GM18867 (cell line): Measurements from ENCODE around the gene UGT1A6.

Experiments used
- ATAC-seq: cut with Tn5 transposase; IDR thresholded peaks from one replicate; pipeline ENCODE4 v1.9.1; 2021; ENCODE audit warnings: mild to moderate bottlenecking, moderate library complexity; ENCODE audit not compliant: unreplicated experiment

The UGT1A6 gene

DNA sequence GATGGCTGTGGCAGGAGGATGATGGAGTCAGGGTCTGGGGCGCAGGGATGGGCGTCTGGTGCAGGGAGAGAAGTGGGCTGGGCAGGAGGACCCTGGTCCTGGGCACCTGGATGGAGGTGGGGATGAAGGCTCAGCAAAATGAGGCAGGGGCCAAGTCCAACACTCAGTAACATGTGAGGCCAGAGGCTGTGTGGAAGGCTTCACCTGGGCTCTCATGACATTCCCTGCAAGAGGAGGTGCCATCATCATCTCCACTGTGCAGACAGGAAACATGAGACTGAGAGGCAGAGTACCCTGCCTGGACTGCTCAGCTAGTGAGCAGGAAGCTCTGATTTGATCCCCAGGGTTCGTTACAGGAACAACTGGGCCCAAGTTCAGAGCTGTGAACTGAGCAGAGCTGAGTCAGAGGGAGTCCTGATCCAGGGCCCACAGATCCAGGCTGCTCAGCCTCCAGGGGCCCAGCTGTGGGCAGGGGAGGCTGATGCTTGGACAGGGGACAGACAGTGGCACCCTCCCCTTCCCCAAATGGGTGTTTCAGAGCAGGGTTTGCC, 124.7 kb downstream of the UGT1A6 start:
- ATAC-seq = no peak

- ATAC-seq = no peak
These were observed 125.4 kb downstream of the UGT1A6 start for GRCh38 chr2:233817995-233818638.

DNA sequence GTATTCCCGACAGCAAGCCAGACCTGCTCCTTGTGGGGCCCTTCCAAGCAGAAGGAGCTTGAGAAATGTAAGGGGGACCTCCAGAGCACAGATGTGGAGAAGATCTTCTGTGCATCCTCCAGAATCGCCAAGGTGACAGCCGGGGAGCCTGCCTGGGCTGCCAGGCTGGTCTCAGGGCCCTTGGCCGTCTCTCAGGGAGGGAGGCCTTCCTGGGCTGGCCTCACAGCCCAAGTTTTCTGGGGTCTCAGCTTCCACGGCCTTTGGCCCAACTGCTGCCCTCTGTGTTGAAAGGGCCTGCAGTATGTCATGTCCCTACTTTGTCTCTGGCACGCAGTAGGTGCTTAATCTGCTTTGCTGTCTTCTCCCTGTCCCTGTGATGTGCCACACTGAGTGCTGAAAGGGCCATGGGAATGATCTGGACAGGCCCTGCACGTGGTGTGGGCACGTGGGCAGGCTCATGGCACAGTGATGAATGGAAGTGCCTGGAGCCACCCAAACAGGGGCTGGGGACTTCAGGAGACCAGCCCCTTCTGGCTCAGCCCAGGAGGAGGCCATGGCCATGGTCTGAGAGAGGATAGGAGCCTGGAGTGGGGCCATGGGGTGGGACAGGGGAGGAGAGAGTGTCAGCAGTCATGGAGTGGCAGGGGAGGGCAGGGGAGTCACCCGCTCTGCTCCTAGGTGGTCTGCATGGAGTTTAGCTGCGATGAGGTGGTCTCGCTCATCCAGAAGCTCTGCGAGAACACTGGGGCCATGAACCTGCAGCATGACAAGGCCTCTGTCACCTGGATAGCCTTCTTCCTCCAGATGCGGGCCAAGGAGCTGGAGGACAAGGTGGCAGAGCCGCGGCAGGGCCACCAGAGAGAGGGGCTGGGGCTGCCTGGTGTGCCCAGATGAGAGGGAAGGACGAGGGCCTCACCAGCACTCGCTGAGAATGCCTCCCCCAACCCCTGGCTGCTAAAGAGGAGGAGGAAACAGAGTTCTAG, 126.2 kb downstream of the UGT1A6 start:
- ATAC-seq = no peak

- no peak for ATAC-seq
These were observed 127.4 kb downstream of the UGT1A6 start for GRCh38 chr2:233819884-233820773.

- ATAC-seq = no peak
These were observed 128.1 kb downstream of the UGT1A6 start for GRCh38 chr2:233820774-233821105.

GRCh38 chr2:233821196-233821595, 128.5 kb downstream of the UGT1A6 start:
- ATAC-seq = no peak

- ATAC-seq = no peak
These were observed 129.0 kb downstream of the UGT1A6 start for GRCh38 chr2:233821709-233822100.

DNA sequence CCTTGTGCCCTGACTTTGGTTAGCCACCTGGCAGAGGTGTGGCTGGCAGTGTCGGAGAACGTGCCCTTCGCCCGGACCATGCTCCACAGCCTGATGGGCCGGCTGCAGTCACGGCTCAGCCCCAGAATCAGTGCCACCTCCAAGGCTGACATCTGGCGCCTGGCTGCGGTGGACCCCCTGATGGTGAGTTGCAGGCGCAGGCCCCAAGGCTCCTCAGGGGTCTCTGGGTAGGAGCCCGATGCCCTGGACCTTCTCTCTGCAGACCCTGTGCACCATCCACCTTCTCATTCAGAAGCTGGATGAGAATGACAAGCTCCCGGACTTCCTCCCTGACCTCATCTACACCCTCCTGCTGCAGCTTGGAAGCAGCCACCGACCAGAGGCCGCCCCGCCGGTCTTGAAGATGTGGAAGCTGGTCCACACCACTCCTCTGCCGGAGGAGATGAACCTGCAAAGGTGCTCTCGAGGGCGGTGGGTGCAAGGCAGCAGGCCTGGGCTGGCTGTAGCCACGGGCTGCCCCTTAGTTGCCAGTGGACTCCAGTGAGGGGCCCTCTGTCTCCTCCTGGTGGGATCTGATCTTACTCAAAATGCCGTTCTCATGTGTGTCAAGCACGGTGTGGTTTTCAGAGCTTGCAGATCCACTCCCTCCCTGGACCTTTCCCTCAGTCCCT, 129.5 kb downstream of the UGT1A6 start:
- ATAC-seq = no peak
